Suppressor macrophage treated with lipopolysaccharide for 4 hours (primary cell): Measurements from ENCODE around the gene HS3ST3B1.

Experiments
- DNase-seq: peaks from one replicate; pipeline ENCODE4 v3.0.0-alpha.2; 2020

HS3ST3B1 gene

GRCh38 chr17:14355556-14355955 lies 54.7 kb downstream of the HS3ST3B1 start:
- DNase-seq, result no peak

- peak; percentile 95 for DNase-seq
Observed at GRCh38 chr17:14359163-14360020, 58.5 kb downstream of the HS3ST3B1 start.

- DNase-seq, result peak; percentile 30
Observed at GRCh38 chr17:14360856-14361255, 60.0 kb downstream of the HS3ST3B1 start.

GRCh38 chr17:14361470-14361869 lies 60.6 kb downstream of the HS3ST3B1 start:
- DNase-seq, result no peak

GRCh38 chr17:14361945-14362508 lies 61.1 kb downstream of the HS3ST3B1 start:
- no peak for DNase-seq

- DNase-seq, result no peak
Observed at GRCh38 chr17:14366199-14366598, 65.3 kb downstream of the HS3ST3B1 start.

- no peak for DNase-seq
Observed at GRCh38 chr17:14372461-14372860, 71.6 kb downstream of the HS3ST3B1 start.

- DNase-seq, result no peak
Observed at GRCh38 chr17:14372905-14373613, 72.2 kb downstream of the HS3ST3B1 start.

- DNase-seq, result peak; percentile 95
Observed at GRCh38 chr17:14373614-14374259, 72.9 kb downstream of the HS3ST3B1 start.

- DNase-seq, result no peak
Observed at GRCh38 chr17:14374268-14374667, 73.4 kb downstream of the HS3ST3B1 start.

GRCh38 chr17:14376666-14377065 lies 75.8 kb downstream of the HS3ST3B1 start:
- DNase-seq, result no peak

GRCh38 chr17:14381606-14382005 lies 80.7 kb downstream of the HS3ST3B1 start:
- DNase-seq, result no peak

- no peak for DNase-seq
Observed at GRCh38 chr17:14387036-14387435, 86.2 kb downstream of the HS3ST3B1 start.

- DNase-seq, result no peak
Observed at GRCh38 chr17:14389681-14390080, 88.8 kb downstream of the HS3ST3B1 start.

- DNase-seq, result no peak
Observed at GRCh38 chr17:14393723-14394122, 92.8 kb downstream of the HS3ST3B1 start.

- DNase-seq, result no peak
Observed at GRCh38 chr17:14395255-14395654, 94.4 kb downstream of the HS3ST3B1 start.

GRCh38 chr17:14396547-14396946 lies 95.7 kb downstream of the HS3ST3B1 start:
- DNase-seq, result no peak

- no peak for DNase-seq
Observed at GRCh38 chr17:14398766-14399165, 97.9 kb downstream of the HS3ST3B1 start.
